HUES48 (cell line): Measurements from ENCODE around the gene ACVRL1.

Experiments
- H3K27ac ChIP-seq: one replicate; pipeline ENCODE4 v1.7.0; 2013; ENCODE audit warnings: low read depth, low read length, inconsistent platforms
- H3K27me3 ChIP-seq: 2 replicates; pipeline ENCODE4 v1.6.1; 2013; ENCODE audit warnings: mild to moderate bottlenecking, low read length; ENCODE audit not compliant: control insufficient read depth, insufficient read depth
- H3K36me3 ChIP-seq: 2 replicates; pipeline ENCODE4 v1.6.1; 2013; ENCODE audit warnings: low read length; ENCODE audit not compliant: control insufficient read depth, insufficient read depth
- H3K4me1 ChIP-seq: 2 replicates; pipeline ENCODE4 v1.6.1; 2013; ENCODE audit warnings: mild to moderate bottlenecking, low read length; ENCODE audit not compliant: control insufficient read depth, insufficient read depth
- H3K4me3 ChIP-seq: 2 replicates; pipeline ENCODE4 v1.5.1; 2013; ENCODE audit warnings: mild to moderate bottlenecking, low read depth, low read length
- H3K9ac ChIP-seq: 2 replicates; pipeline ENCODE4 v1.6.1; 2013; ENCODE audit warnings: mild to moderate bottlenecking, low read depth, low read length, moderate library complexity
- H3K9me3 ChIP-seq: 2 replicates; pipeline ENCODE4 v1.6.1; 2013; ENCODE audit warnings: low read length; ENCODE audit not compliant: control insufficient read depth, insufficient read depth

The ACVRL1 gene

GRCh38 chr12:51911788-51912711 lies 4.7 kb downstream of the ACVRL1 start:
- H3K4me3 ChIP-seq, result no peak overlapping the region
- no peaks in the 10 kb centered on the region for H3K36me3 ChIP-seq
- no peaks in the 10 kb centered on the region for H3K9me3 ChIP-seq
- H3K9ac ChIP-seq, result no peak overlapping the region
- H3K4me1 ChIP-seq, result no peaks in the 10 kb centered on the region
- no peak overlapping the region for H3K27ac ChIP-seq
- H3K27me3 ChIP-seq, result peaks cover 39% of the 10 kb centered on the region

GRCh38 chr12:51913071-51914033 lies 6.0 kb downstream of the ACVRL1 start:
- H3K27ac ChIP-seq, result no peak overlapping the region
- H3K9ac ChIP-seq, result no peak overlapping the region
- no peaks in the 10 kb centered on the region for H3K36me3 ChIP-seq
- no peak overlapping the region for H3K4me3 ChIP-seq
- peaks cover 26% of the 10 kb centered on the region for H3K27me3 ChIP-seq
- no peaks in the 10 kb centered on the region for H3K4me1 ChIP-seq
- H3K9me3 ChIP-seq, result no peaks in the 10 kb centered on the region

GRCh38 chr12:51914034-51914923 lies 7.0 kb downstream of the ACVRL1 start:
- Histone ChIP-seq H3K36me3 (no peaks in the 10 kb centered on the region), H3K4me1 (no peaks in the 10 kb centered on the region), H3K27me3 (peaks cover 16% of the 10 kb centered on the region), H3K27ac (no peak overlapping the region), H3K9ac (no peak overlapping the region), H3K9me3 (no peaks in the 10 kb centered on the region), H3K4me3 (no peak overlapping the region)

GRCh38 chr12:51915003-51915625 lies 7.8 kb downstream of the ACVRL1 start:
- no peak overlapping the region for H3K9ac ChIP-seq
- peaks cover 10% of the 10 kb centered on the region for H3K27me3 ChIP-seq
- H3K4me1 ChIP-seq, result no peaks in the 10 kb centered on the region
- H3K27ac ChIP-seq, result no peak overlapping the region
- no peaks in the 10 kb centered on the region for H3K36me3 ChIP-seq
- H3K9me3 ChIP-seq, result no peaks in the 10 kb centered on the region
- no peak overlapping the region for H3K4me3 ChIP-seq

- no peak overlapping the region for H3K27ac ChIP-seq
- no peaks in the 10 kb centered on the region for H3K36me3 ChIP-seq
- H3K9ac ChIP-seq, result no peak overlapping the region
- no peak overlapping the region for H3K4me3 ChIP-seq
- H3K4me1 ChIP-seq, result peaks cover under 1% of the 10 kb centered on the region; the same call in 1 of the 2 replicates
- H3K9me3 ChIP-seq, result no peaks in the 10 kb centered on the region
- peaks cover 2% of the 10 kb centered on the region for H3K27me3 ChIP-seq
Measured at GRCh38 chr12:51915951-51916350, 8.6 kb downstream of the ACVRL1 start.

- H3K36me3 ChIP-seq, result no peaks in the 10 kb centered on the region
- no peaks in the 10 kb centered on the region; the same call in 1 of the 2 replicates for H3K27me3 ChIP-seq
- H3K9me3 ChIP-seq, result no peaks in the 10 kb centered on the region
- no peak overlapping the region for H3K9ac ChIP-seq
- no peak overlapping the region for H3K4me3 ChIP-seq
- peaks cover 6% of the 10 kb centered on the region for H3K4me1 ChIP-seq
- H3K27ac ChIP-seq, result no peak overlapping the region
Measured at GRCh38 chr12:51917041-51917590, 9.8 kb downstream of the ACVRL1 start.

- H3K27me3 ChIP-seq, result no peaks in the 10 kb centered on the region; the same call in 1 of the 2 replicates
- H3K36me3 ChIP-seq, result no peaks in the 10 kb centered on the region
- H3K9me3 ChIP-seq, result no peaks in the 10 kb centered on the region
- H3K27ac ChIP-seq, result no peak overlapping the region
- no peak overlapping the region for H3K4me3 ChIP-seq
- H3K9ac ChIP-seq, result no peak overlapping the region
- H3K4me1 ChIP-seq, result peaks cover 7% of the 10 kb centered on the region
Measured at GRCh38 chr12:51917746-51918453, 10.6 kb downstream of the ACVRL1 start.

GRCh38 chr12:51920046-51920445 lies 12.7 kb downstream of the ACVRL1 start:
- Histone ChIP-seq H3K4me1 (peaks cover 12% of the 10 kb centered on the region), H3K27me3 (peaks cover 11% of the 10 kb centered on the region), H3K36me3 (no peaks in the 10 kb centered on the region), H3K4me3 (no peak overlapping the region), H3K27ac (no peak overlapping the region), H3K9me3 (no peaks in the 10 kb centered on the region), H3K9ac (no peak overlapping the region)

- Histone ChIP-seq H3K9ac (no peak overlapping the region), H3K36me3 (no peaks in the 10 kb centered on the region), H3K27me3 (peaks cover 11% of the 10 kb centered on the region), H3K4me3 (no peak overlapping the region), H3K9me3 (no peaks in the 10 kb centered on the region), H3K4me1 (peaks cover 12% of the 10 kb centered on the region), H3K27ac (no peak overlapping the region)
Measured at GRCh38 chr12:51921017-51921725, 13.9 kb downstream of the ACVRL1 start.
